Measurements from ENCODE around the gene YDJC.
"Not testable (repeated sequence)": the region's sequence is repeated elsewhere in the genome, so short reads cannot be mapped to it uniquely, and the experiment has no call there.

Gene YDJC

DNA sequence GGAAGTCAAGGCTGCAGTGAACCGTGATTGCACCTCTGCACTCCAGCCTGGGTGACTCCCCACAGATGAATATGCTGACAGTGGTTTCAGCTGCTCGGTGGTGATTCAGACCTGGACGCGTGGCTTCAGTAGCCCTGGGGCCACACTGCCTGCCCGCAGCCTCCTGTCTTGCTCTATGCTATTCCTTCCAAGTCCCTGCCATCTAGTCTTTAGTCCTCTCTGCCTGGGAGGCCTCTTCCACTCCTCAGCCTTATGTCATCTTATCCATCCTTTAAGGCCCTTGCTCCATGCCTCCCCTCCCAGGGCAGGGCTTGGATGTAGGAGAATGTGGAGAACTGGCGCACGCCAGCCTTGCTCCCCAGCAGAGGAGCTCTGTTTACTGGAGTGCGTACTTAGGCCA, 23.0 kb downstream of the YDJC start:
- Histone ChIP-seq H3K4me1 (ENCODE audit: control insufficient read depth, insufficient read depth, low read length) (no peaks in the 10 kb centered on the region), H3K27me3 (ENCODE audit: control insufficient read depth, insufficient read depth, low read length) (no peaks in the 10 kb centered on the region), H3K36me3 (ENCODE audit: control insufficient read depth, insufficient read depth, low read length) (peaks cover 5% of the 10 kb centered on the region), H3K9ac (ENCODE audit: low read length) (no peak overlapping the region), H3K27ac (ENCODE audit: low read depth, low read length) (no peak overlapping the region), H3K4me3 (ENCODE audit: low read length) (no peak overlapping the region)

DNA sequence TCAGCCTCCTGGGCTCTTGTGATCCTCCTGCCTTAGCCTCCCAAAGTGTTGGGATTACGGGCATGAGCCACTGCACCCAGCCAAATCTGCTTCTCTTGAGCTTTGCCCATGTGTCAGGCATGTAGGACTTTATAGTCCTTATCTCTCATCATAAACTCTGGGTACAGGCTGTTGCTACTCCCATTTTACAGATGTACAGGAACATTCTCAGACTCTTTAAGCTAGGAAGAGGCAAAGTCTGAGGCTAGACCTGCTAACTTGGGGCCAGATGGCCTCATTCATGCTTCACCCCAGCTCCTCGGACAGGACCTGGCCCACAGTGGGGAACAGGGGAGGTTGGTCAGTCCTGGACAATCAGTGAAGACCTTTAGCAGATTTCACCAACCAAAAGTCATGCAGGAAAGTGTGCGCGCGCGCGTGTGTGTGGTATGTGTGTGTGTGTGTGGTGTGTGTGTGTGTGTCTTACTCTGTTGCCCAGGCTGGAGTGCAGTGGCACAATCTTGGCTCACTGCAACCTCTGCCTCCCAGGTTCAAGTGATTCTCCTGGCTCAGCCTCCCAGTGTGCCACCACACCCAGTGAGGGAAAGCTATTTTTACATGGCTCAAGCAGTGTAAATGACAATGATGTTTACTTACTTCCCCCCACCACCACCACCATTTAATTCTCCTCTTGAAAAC, 23.8 kb downstream of the YDJC start:
- Histone ChIP-seq H3K4me3 (ENCODE audit: low read length) (no peak overlapping the region), H3K9ac (ENCODE audit: low read length) (no peak overlapping the region), H3K36me3 (ENCODE audit: control insufficient read depth, insufficient read depth, low read length) (peaks cover under 1% of the 10 kb centered on the region), H3K27me3 (ENCODE audit: control insufficient read depth, insufficient read depth, low read length) (no peaks in the 10 kb centered on the region), H3K4me1 (ENCODE audit: control insufficient read depth, insufficient read depth, low read length) (no peaks in the 10 kb centered on the region), H3K27ac (ENCODE audit: low read depth, low read length) (no peak overlapping the region)

GRCh38 chr22:21603973-21604372, 25.8 kb downstream of the YDJC start:
- H3K27ac ChIP-seq (ENCODE audit: low read depth, low read length) = no peak overlapping the region
- H3K4me1 ChIP-seq (ENCODE audit: control insufficient read depth, insufficient read depth, low read length) = no peaks in the 10 kb centered on the region
- no peak overlapping the region for H3K4me3 ChIP-seq (ENCODE audit: low read length)
- H3K27me3 ChIP-seq (ENCODE audit: control insufficient read depth, insufficient read depth, low read length) = no peaks in the 10 kb centered on the region
- H3K9ac ChIP-seq (ENCODE audit: low read length) = no peak overlapping the region
- no peaks in the 10 kb centered on the region for H3K36me3 ChIP-seq (ENCODE audit: control insufficient read depth, insufficient read depth, low read length)

GRCh38 chr22:21602579-21602978, 27.2 kb downstream of the YDJC start:
- H3K4me1 ChIP-seq (ENCODE audit: control insufficient read depth, insufficient read depth, low read length) = no peaks in the 10 kb centered on the region
- no peak overlapping the region for H3K4me3 ChIP-seq (ENCODE audit: low read length)
- H3K27ac ChIP-seq (ENCODE audit: low read depth, low read length) = no peak overlapping the region
- no peaks in the 10 kb centered on the region for H3K36me3 ChIP-seq (ENCODE audit: control insufficient read depth, insufficient read depth, low read length)
- H3K9ac ChIP-seq (ENCODE audit: low read length) = no peak overlapping the region
- H3K27me3 ChIP-seq (ENCODE audit: control insufficient read depth, insufficient read depth, low read length) = no peaks in the 10 kb centered on the region

DNA sequence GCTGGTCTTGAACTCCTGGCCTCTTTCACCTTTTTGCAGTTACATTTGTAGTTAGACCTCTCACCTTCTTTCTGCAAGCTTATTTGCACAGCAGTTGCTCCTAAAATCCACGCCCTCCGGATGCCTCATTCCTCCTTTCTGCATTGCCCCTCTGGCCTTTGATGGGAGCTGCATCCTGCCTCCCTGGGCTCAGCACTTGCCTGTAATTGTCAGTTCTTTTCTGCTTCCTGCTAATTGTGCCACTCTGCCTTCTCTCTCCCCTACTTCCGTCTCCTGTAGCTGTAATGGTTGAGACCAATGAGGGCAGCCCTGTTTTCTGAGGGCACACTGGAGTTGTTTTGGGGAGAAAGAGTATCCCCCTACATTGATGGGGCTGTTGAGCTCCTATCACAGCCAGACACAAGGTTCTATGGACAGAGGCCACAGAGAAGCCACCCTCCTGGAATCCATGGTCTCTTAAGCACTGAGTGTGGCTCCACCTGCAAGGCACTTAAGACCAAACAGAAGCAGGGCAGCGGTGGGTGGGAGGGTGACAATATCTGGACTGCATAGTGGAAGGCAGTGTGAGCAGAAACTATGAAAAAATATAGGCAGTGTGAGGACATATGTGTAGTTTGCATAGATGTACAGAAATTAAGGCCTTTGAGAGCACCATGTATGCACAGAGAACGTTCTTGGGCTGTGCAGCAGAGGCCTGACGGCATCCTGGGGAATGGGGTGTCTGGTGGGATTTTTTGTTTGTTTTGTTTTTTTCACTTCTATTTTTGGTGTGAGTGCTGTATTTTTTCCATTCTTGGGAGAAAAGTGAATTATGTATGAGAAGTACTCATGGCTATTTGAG, 30.5 kb downstream of the YDJC start:
- Histone ChIP-seq H3K4me1 (ENCODE audit: control insufficient read depth, insufficient read depth, low read length) (no peaks in the 10 kb centered on the region), H3K27ac (ENCODE audit: low read depth, low read length) (no peak overlapping the region), H3K9ac (ENCODE audit: low read length) (no peak overlapping the region), H3K4me3 (ENCODE audit: low read length) (no peak overlapping the region), H3K27me3 (ENCODE audit: control insufficient read depth, insufficient read depth, low read length) (no peaks in the 10 kb centered on the region), H3K36me3 (ENCODE audit: control insufficient read depth, insufficient read depth, low read length) (peaks cover under 1% of the 10 kb centered on the region)

GRCh38 chr22:21598302-21598701, 31.5 kb downstream of the YDJC start:
- H3K27me3 ChIP-seq (ENCODE audit: control insufficient read depth, insufficient read depth, low read length) = no peaks in the 10 kb centered on the region
- H3K27ac ChIP-seq (ENCODE audit: low read depth, low read length) = no peak overlapping the region
- H3K9ac ChIP-seq (ENCODE audit: low read length) = no peak overlapping the region

GRCh38 chr22:21596356-21597135, 33.3 kb downstream of the YDJC start:
- peaks cover 18% of the 10 kb centered on the region for H3K36me3 ChIP-seq (ENCODE audit: control insufficient read depth, insufficient read depth, low read length)
- not testable (repeated sequence) for H3K4me3 ChIP-seq (ENCODE audit: low read length); H3K27me3 ChIP-seq (ENCODE audit: control insufficient read depth, insufficient read depth, low read length); H3K27ac ChIP-seq (ENCODE audit: low read depth, low read length); H3K4me1 ChIP-seq (ENCODE audit: control insufficient read depth, insufficient read depth, low read length); H3K9ac ChIP-seq (ENCODE audit: low read length)

More at GRCh38 chr22:21598302-21598701, 31.5 kb downstream of the YDJC start:
- Histone ChIP-seq H3K4me3 (ENCODE audit: low read length) (no peak overlapping the region), H3K4me1 (ENCODE audit: control insufficient read depth, insufficient read depth, low read length) (no peaks in the 10 kb centered on the region), H3K36me3 (ENCODE audit: control insufficient read depth, insufficient read depth, low read length) (peaks cover 10% of the 10 kb centered on the region)

- Histone ChIP-seq H3K9ac (ENCODE audit: low read length) (no peak overlapping the region), H3K4me1 (ENCODE audit: control insufficient read depth, insufficient read depth, low read length) (peaks cover 6% of the 10 kb centered on the region), H3K27me3 (ENCODE audit: control insufficient read depth, insufficient read depth, low read length) (no peaks in the 10 kb centered on the region), H3K36me3 (ENCODE audit: control insufficient read depth, insufficient read depth, low read length) (peaks cover 18% of the 10 kb centered on the region), H3K4me3 (ENCODE audit: low read length) (no peak overlapping the region), H3K27ac (ENCODE audit: low read depth, low read length) (no peak overlapping the region)
Observed at GRCh38 chr22:21594865-21595452, 34.9 kb downstream of the YDJC start.

GRCh38 chr22:21593406-21594232, 36.2 kb downstream of the YDJC start:
- H3K36me3 ChIP-seq (ENCODE audit: control insufficient read depth, insufficient read depth, low read length) = peaks cover 18% of the 10 kb centered on the region
- peaks cover 6% of the 10 kb centered on the region for H3K4me1 ChIP-seq (ENCODE audit: control insufficient read depth, insufficient read depth, low read length)
- H3K9ac ChIP-seq (ENCODE audit: low read length) = no peak overlapping the region
- no peak overlapping the region for H3K27ac ChIP-seq (ENCODE audit: low read depth, low read length)
- H3K27me3 ChIP-seq (ENCODE audit: control insufficient read depth, insufficient read depth, low read length) = no peaks in the 10 kb centered on the region
- H3K4me3 ChIP-seq (ENCODE audit: low read length) = no peak overlapping the region

DNA sequence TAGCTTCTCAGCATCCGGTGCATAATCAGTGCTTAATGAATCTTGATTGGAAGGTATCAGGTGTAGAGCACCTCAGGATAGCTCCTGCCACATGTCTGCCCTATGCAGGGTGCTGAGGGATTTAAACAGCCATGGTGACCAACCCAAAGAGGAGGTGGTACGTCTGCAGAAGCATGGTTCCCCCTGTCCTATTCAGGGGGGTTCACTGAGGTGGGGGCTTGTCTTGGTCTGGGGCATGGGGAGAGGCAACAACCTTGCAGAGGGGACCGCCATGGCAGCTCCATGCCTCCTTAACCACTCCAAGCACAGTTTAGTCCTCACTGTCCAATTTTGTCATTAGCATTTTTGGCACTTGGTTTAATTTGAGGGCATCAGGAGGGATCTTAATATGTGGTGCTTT, 37.4 kb downstream of the YDJC start:
- Histone ChIP-seq H3K4me3 (ENCODE audit: low read length) (no peak overlapping the region), H3K9ac (ENCODE audit: low read length) (no peak overlapping the region), H3K27me3 (ENCODE audit: control insufficient read depth, insufficient read depth, low read length) (no peaks in the 10 kb centered on the region), H3K36me3 (ENCODE audit: control insufficient read depth, insufficient read depth, low read length) (peaks cover 18% of the 10 kb centered on the region), H3K4me1 (ENCODE audit: control insufficient read depth, insufficient read depth, low read length) (peaks cover 6% of the 10 kb centered on the region), H3K27ac (ENCODE audit: low read depth, low read length) (no peak overlapping the region)

DNA sequence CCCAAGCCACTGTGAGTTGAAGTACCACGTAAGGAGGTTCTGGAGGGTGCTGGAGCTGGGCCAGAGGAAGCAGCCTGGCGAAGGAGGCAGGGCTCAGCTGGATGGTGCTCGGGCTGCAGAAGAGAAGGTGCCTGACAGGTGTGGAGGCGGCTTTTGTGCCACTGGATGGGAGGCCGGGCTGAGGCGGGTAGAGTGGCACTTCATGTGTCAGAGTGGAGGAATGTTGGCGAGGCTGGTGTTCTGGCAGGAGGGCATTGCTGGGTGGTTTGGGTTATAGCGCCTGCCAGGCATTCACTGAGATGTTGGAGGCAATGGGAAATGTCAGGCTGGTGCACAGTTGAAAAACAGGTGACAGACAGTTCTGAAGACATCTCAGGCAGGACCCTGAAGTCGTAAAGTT, 38.1 kb downstream of the YDJC start:
- H3K36me3 ChIP-seq (ENCODE audit: control insufficient read depth, insufficient read depth, low read length) = peaks cover 18% of the 10 kb centered on the region
- no peak overlapping the region for H3K27ac ChIP-seq (ENCODE audit: low read depth, low read length)
- no peak overlapping the region for H3K4me3 ChIP-seq (ENCODE audit: low read length)
- no peaks in the 10 kb centered on the region for H3K27me3 ChIP-seq (ENCODE audit: control insufficient read depth, insufficient read depth, low read length)
- peaks cover 6% of the 10 kb centered on the region for H3K4me1 ChIP-seq (ENCODE audit: control insufficient read depth, insufficient read depth, low read length)
- H3K9ac ChIP-seq (ENCODE audit: low read length) = no peak overlapping the region
